Measurements from ENCODE around the gene PACC1.

The PACC1 gene

DNA sequence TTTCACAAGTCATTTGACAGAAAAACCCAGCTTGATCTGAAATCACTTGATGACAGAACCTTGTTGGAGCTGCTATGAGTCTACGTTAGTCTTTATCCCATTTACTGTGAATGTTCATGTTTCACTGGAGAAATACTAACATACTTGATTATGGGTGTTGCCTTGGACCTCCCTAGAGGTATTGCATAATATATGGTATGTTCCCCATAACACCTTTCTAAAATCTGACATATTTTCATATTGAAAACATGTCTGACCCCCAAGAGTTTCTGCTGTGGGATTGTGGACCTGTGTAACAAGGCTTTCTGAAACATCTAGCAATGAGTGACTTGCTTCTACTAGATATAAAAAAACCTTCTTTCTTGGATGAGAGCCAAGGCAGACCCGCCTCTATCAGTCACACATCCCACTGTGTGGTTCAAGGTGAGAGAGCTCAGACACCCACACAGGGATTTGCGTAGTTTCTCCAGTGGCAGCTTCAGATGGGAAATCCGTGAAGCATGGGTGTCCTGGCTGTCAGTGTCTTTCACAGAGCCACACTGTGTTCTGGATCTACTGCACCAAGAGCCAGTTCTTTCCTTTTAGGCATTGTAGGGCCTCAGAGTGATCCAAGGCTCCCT is 22.6 kb upstream of the PACC1 start:
- no peak for DNase-seq (ENCODE audit: low spot score)

GRCh38 chr1:212434992-212435391 is 20.3 kb upstream of the PACC1 start:
- no peak for DNase-seq (ENCODE audit: low spot score)

DNA sequence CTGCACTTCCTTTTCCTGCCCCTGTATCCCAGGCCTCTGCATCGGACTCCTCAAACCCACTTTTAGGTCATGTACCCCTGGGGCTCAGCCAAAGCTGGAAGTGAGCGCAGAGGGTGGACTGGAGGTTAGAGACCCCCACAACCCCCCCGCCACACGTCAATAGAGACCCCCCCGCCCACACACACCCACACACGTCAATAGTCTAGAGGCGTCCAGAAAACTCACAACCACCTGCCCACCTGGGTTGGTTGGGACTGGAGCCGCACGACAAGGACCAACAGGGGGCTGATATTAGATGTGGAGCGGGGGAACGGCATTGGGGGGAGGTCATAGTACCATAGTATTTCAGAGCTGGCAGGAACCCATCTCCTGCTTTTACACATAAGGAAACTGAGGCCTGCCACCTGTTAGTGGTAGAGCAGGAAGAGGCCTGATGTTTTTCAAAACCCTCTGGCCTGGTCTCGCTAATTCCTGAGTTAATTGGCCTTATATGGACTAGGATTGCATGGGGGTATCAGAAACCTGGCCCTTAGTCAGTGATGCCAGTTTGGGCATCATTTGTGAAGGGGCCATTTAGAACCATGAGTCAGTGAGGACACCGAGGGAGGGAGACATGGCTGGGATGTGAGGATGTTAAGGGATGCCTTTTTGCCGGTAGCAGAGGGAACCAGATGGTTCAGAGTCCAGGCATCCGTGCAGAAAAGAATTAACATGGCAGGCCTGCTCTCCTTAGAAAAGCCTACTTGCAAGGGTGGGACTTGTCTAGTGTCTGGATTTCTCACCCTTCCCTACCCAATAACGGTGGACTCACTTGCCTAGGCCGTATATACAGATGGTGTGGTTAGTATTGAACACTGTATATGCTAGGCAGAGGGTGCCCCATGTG is 19.1 kb upstream of the PACC1 start:
- DNase-seq (ENCODE audit: low spot score): peak; percentile 58

GRCh38 chr1:212432661-212433576 is 18.2 kb upstream of the PACC1 start, which contains the start of gene NENF:
Gene NENF (plus strand): TSS chr1:212432920. CDS start chr1:212432944, 24 bp downstream.
- DNase-seq (ENCODE audit: low spot score): peak; percentile 85

- DNase-seq (ENCODE audit: low spot score): no peak
These were observed 17.6 kb upstream of the PACC1 start for GRCh38 chr1:212432272-212432660.

- DNase-seq (ENCODE audit: low spot score): no peak
These were observed 17.0 kb upstream of the PACC1 start for GRCh38 chr1:212431644-212432043.

- DNase-seq (ENCODE audit: low spot score): no peak
These were observed 16.3 kb upstream of the PACC1 start for GRCh38 chr1:212430955-212431394.

DNA sequence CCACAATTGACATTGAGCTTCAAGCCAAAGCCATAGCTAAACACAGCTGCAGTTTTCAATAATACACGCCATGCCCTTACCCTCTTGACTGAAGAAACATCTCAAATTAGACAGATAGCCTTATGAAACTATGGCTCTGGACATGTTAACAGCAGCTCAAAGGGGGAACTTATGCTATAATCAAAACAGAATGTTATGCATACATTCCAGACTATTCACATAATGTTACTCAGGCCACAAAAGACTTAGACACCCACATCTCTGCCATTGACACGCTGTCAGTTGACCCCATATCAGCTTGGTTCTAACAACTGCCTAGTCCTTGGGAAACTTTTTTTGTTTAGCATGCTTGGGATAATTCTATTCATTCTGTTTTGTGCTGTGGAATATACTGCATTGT is 15.7 kb upstream of the PACC1 start:
- DNase-seq (ENCODE audit: low spot score): no peak

- DNase-seq (ENCODE audit: low spot score): no peak
These were observed 13.8 kb upstream of the PACC1 start for GRCh38 chr1:212428496-212428895.

DNA sequence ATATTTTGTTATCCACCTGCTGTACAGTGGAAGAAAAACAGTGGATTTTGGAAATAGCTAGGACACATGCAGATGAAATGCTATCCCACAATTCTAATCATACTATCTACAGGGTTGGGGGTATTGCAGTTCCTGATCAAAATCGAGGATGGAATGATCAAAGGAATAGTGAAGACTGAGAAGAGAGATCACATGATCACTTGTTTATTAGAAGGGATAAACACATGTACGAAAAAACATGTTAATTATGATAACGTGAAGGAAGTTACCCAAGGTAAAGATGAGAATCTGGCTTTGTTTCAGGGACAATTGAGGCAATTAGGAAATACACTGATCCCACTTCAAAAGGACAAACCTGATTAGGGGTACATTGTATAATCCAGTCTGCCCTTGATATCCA is 9.2 kb upstream of the PACC1 start:
- DNase-seq (ENCODE audit: low spot score): no peak

DNA sequence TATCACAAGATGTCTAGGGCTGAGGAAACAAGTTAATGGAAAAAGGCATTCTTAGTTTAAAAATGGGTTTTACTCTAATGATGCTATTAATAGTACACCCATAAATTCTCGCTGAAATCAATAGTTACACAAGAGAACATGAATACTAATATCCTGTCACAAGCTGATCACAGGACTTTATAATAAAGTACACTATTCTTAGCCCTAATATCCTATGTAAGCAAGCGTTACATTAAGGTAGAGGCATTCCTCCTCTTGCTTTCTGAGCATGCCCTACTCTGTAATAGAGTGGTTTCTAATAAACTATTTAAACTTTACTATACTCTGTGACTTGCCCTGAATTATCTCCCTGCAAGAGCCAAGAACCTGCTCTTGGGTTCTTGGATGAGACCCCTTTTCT is 6.5 kb upstream of the PACC1 start:
- no peak for DNase-seq (ENCODE audit: low spot score)

DNA sequence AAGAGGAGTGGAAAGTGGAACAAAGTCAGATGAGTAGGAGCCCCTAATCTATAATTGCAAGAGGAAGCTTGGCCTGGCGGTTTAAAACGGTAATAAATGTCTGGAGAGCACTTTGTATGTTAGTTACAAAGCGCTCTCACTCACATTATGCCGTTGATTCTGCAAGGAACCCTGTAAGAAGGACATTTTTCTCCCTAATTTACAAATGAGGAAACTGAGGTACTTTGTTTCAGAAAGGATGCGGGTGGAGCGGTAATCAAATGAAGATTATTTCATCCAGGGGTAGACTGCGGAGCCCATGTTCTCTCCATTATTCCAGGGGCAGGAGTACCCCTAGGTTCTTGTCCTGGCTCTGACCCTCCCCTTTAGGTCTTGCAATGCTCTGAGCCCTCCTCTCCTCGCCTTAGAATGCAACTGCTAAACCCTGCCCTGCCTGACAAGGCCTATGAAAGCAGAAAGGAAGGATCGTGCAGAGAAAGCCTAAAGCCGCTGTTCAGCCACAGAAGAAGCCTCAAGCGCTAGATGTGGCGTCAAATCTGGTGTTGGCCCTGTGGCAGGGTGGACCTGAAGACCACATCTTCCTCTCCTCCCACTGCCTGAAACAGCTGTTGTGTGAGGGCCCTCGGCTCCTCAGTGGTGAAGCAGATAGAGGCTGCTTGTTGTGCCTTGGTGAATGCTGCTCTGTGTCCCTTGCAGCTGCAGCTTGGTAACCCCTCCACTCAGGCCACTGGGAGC is 588 bp upstream of the PACC1 start:
- DNase-seq (ENCODE audit: low spot score): peak; percentile 97

DNA sequence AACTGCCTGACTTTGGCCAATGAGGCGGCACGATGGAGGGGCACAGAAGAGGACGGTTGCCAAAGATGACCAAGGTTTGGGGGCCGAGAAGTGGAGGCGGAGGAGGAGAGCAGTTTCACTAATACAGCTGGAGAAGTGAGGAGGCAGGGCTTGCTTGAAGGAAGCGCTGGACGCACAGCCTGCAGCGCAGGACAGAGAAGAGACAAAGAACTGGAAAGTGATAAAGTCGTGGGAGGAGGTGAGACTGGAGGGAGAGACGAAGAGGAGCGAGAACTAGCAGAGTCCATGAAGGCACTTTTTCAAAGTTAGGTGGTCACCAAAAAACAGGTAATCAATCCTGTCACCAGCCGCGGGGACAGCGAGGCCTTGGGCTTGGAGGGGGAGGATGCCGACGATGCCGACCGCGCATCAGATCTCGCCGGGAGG is 771 bp downstream of the PACC1 start:
- DNase-seq (ENCODE audit: low spot score): no peak

GRCh38 chr1:212412374-212412773 is 2.3 kb downstream of the PACC1 start:
- DNase-seq (ENCODE audit: low spot score): no peak

- DNase-seq (ENCODE audit: low spot score): no peak
These were observed 4.4 kb downstream of the PACC1 start for GRCh38 chr1:212410231-212410820.

- no peak for DNase-seq (ENCODE audit: low spot score)
These were observed 11.9 kb downstream of the PACC1 start for GRCh38 chr1:212402666-212403321.

GRCh38 chr1:212401838-212402582 is 12.7 kb downstream of the PACC1 start:
- DNase-seq (ENCODE audit: low spot score): no peak

- DNase-seq (ENCODE audit: low spot score): no peak
These were observed 13.6 kb downstream of the PACC1 start for GRCh38 chr1:212401042-212401441.

- no peak for DNase-seq (ENCODE audit: low spot score)
These were observed 17.5 kb downstream of the PACC1 start for GRCh38 chr1:212397171-212397570.

DNA sequence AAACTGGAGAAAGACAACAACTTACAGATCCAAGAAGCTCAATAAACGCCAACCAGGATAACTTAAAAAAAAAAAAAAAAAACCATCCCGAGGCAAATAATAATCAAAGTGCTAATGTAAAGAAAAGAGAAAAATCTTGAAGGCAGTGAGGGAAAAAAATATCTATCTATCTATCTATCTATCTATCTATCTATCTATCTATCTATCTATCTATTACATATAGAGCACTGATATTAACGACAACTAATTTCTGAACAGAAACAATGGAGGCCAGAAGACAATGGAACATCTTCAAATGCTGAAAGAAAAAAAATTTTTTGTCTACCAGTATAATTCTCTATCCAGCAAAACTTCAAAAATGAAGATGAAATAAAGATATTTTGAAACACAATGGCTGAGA is 18.0 kb downstream of the PACC1 start:
- no peak for DNase-seq (ENCODE audit: low spot score)

All from pons (tissue), 1 donor.